Measurements from ENCODE around the gene BTBD10.

The BTBD10 gene

DNA sequence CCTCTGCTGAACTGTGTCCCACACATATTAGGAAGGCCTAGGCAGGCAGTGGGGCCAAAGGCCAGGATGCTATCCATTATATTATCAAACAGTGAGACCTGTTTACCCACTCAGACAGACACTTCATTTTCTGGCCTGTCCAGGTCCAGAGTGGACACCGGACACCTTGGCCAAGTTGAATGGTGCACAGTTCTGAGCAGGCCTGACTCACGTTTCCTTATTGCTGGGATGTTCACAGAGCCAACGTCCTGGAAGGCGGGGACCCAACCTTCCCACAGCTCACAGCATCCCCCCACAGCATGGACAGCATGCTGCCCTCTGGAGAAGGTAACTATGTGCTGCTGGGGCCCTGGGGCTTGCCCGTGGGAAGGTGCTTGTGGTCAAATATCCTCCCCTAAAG is 86.6 kb downstream of the BTBD10 start:
- no peak overlapping the region for H3K27ac ChIP-seq (ENCODE audit: low read length)
- H3K9ac ChIP-seq (ENCODE audit: low read length in 2 of 2): no peak overlapping the region
- peaks cover 52 to 84% of the 10 kb centered on the region in 2 donors for H3K36me3 ChIP-seq (ENCODE audit: control insufficient read depth in 2 of 2, insufficient read depth in 2 of 2, low read length in 2 of 2)
- no peaks in the 10 kb centered on the region for H3K9me3 ChIP-seq (ENCODE audit: control insufficient read depth in 2 of 2, low read length in 2 of 2)
- H3K4me3 ChIP-seq (ENCODE audit: low read length in 2 of 2): no peak overlapping the region
- no peaks in the 10 kb centered on the region for H3K4me1 ChIP-seq (ENCODE audit: control insufficient read depth, insufficient read depth, low read length)
- no peaks in the 10 kb centered on the region for H3K27me3 ChIP-seq (ENCODE audit: control insufficient read depth in 1 of 2, insufficient read depth in 2 of 2, low read length in 2 of 2)

DNA sequence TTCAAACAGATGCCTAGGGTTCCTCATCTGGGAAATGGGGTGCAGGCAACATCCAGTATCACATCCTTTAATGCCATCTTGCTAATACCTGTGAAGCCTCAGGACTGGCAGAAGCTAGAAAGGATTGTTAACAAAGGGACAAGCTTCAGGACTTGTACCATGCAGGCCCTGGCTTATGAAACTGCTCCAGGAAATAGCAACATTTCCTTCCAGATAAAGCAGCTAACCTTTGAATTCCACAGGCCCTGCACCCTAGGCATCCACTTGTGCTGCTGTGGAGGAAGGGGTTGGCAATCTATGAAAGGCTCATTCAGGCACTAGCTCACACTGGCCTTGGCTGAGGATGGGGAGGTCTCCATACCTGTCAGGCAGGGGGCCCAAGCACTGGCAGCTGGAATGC is 87.2 kb downstream of the BTBD10 start:
- Histone ChIP-seq H3K27me3 (ENCODE audit: control insufficient read depth in 1 of 2, insufficient read depth in 2 of 2, low read length in 2 of 2) (no peaks in the 10 kb centered on the region), H3K27ac (ENCODE audit: low read length) (no peak overlapping the region), H3K9ac (ENCODE audit: low read length in 2 of 2) (no peak overlapping the region), H3K4me1 (ENCODE audit: control insufficient read depth, insufficient read depth, low read length) (no peaks in the 10 kb centered on the region), H3K4me3 (ENCODE audit: low read length in 2 of 2) (no peak overlapping the region), H3K36me3 (ENCODE audit: control insufficient read depth in 2 of 2, insufficient read depth in 2 of 2, low read length in 2 of 2) (peaks cover 54 to 82% of the 10 kb centered on the region in 2 donors), H3K9me3 (ENCODE audit: control insufficient read depth in 2 of 2, low read length in 2 of 2) (no peaks in the 10 kb centered on the region)

DNA sequence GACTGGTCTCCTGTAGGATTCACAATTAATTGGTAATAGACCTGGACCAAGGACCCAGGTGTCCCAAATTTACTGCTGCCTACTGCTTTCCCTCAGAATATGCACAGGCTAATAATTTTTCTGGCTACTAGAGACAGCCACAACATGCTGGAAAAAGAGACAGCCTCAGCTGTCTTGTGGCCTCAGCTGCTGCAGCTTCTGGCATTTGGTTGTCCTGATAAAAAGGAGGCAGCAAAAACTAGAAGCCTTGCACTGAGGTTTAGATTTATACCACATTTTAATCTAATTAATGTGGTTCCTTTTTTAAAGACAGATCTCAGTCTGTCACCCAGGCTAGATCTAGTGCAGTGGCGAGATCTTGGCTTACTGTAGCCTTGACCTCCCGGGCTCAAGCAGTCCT is 89.8 kb downstream of the BTBD10 start:
- H3K27ac ChIP-seq (ENCODE audit: low read length): no peak overlapping the region
- H3K36me3 ChIP-seq (ENCODE audit: control insufficient read depth in 2 of 2, insufficient read depth in 2 of 2, low read length in 2 of 2): peaks cover 52 to 78% of the 10 kb centered on the region in 2 donors
- no peak overlapping the region for H3K9ac ChIP-seq (ENCODE audit: low read length in 2 of 2)
- H3K9me3 ChIP-seq (ENCODE audit: control insufficient read depth in 2 of 2, low read length in 2 of 2): no peaks in the 10 kb centered on the region
- no peaks in the 10 kb centered on the region for H3K4me1 ChIP-seq (ENCODE audit: control insufficient read depth, insufficient read depth, low read length)
- no peak overlapping the region for H3K4me3 ChIP-seq (ENCODE audit: low read length in 2 of 2)
- H3K27me3 ChIP-seq (ENCODE audit: control insufficient read depth in 1 of 2, insufficient read depth in 2 of 2, low read length in 2 of 2): no peaks in the 10 kb centered on the region

DNA sequence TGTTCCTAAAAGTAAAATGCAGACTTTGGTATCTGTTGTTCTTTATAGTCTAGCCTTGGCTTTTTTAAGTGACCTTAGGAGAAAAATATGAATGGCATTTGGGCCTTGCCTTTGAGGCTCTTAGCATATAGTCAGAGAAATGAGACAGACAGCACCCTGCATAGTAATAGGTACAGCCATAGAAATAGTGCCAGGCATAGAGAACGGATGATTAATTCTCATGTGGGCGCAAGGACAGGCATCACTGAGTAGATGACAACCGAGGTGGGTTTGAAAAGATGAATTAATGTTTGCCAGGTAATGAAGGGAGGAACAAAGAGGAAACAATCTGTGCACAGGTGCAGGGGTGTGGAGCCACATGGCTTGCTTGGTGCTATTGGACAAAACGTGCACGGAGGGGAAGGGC is 95.0 kb downstream of the BTBD10 start:
- H3K36me3 ChIP-seq (ENCODE audit: control insufficient read depth in 2 of 2, insufficient read depth in 2 of 2, low read length in 2 of 2): peaks cover 52 to 62% of the 10 kb centered on the region in 2 donors
- no peaks in the 10 kb centered on the region for H3K9me3 ChIP-seq (ENCODE audit: control insufficient read depth in 2 of 2, low read length in 2 of 2)
- no peak overlapping the region for H3K27ac ChIP-seq (ENCODE audit: low read length)
- no peaks in the 10 kb centered on the region for H3K27me3 ChIP-seq (ENCODE audit: control insufficient read depth in 1 of 2, insufficient read depth in 2 of 2, low read length in 2 of 2)
- H3K4me1 ChIP-seq (ENCODE audit: control insufficient read depth, insufficient read depth, low read length): no peaks in the 10 kb centered on the region
- no peak overlapping the region for H3K9ac ChIP-seq (ENCODE audit: low read length in 2 of 2)
- no peak overlapping the region for H3K4me3 ChIP-seq (ENCODE audit: low read length in 2 of 2)

DNA sequence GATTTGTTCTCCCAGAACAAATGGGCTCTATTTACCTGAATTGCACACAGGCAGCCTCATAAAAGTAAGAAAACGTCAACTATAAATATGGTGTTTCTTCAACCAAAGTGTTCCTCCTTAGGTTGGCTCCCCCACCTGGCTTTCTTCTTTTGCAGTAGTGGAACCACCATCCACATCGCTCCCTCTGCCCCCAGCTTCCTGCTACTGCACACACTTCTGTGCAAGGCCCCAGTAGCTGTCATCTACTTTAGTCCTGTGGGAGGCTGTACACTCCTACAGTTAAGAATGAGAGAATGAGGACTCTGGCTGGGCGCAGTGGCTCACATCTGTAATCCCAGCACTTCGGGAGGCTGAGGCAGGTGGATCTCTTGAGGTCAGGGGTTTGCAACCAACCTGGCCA is 95.9 kb downstream of the BTBD10 start:
- Histone ChIP-seq H3K36me3 (ENCODE audit: control insufficient read depth in 2 of 2, insufficient read depth in 2 of 2, low read length in 2 of 2) (peaks cover 60% of the 10 kb centered on the region in 2 donors), H3K4me1 (ENCODE audit: control insufficient read depth, insufficient read depth, low read length) (no peaks in the 10 kb centered on the region), H3K9ac (ENCODE audit: low read length in 2 of 2) (no peak overlapping the region), H3K27me3 (ENCODE audit: control insufficient read depth in 1 of 2, insufficient read depth in 2 of 2, low read length in 2 of 2) (no peaks in the 10 kb centered on the region), H3K27ac (ENCODE audit: low read length) (no peak overlapping the region), H3K9me3 (ENCODE audit: control insufficient read depth in 2 of 2, low read length in 2 of 2) (no peaks in the 10 kb centered on the region), H3K4me3 (ENCODE audit: low read length in 2 of 2) (no peak overlapping the region)

DNA sequence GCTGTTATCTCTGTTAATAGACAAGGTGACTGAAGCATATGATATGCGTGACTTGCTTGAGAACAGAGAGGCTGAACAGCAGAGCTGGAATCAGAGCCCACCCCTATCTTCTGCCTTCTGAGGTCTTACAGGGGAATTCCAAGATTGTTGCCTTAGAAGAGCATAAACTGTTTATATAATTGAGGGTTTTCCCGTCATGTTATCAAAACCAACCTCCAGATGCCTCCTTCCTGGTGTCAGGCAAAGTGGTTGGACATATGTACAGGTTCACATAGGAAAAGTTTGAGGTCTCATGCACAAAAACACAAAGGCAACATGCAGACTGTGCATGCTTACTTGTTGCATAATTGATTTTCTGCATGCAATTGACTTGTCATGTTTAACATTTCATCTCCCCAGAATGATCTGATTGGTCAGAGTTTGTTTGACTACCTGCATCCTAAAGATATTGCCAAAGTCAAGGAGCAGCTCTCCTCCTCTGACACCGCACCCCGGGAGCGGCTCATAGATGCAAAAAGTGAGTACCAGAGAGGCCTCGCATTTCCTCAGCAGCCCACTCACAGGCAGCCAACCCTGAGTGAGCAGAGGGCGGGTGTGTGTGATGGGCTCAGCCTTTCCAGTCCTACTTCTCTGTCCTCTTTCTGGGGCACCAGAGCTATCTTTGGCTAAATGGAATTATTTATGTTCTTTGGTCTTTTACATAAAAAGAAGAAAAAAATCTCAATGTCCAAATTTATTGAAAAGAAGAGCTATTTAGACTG is 96.6 kb downstream of the BTBD10 start:
- Histone ChIP-seq H3K27me3 (ENCODE audit: control insufficient read depth in 1 of 2, insufficient read depth in 2 of 2, low read length in 2 of 2) (no peaks in the 10 kb centered on the region), H3K27ac (ENCODE audit: low read length) (no peak overlapping the region), H3K36me3 (ENCODE audit: control insufficient read depth in 2 of 2, insufficient read depth in 2 of 2, low read length in 2 of 2) (peaks cover 60 to 62% of the 10 kb centered on the region in 2 donors), H3K9me3 (ENCODE audit: control insufficient read depth in 2 of 2, low read length in 2 of 2) (no peaks in the 10 kb centered on the region), H3K9ac (ENCODE audit: low read length in 2 of 2) (no peak overlapping the region), H3K4me1 (ENCODE audit: control insufficient read depth, insufficient read depth, low read length) (no peaks in the 10 kb centered on the region), H3K4me3 (ENCODE audit: low read length in 2 of 2) (no peak overlapping the region)

DNA sequence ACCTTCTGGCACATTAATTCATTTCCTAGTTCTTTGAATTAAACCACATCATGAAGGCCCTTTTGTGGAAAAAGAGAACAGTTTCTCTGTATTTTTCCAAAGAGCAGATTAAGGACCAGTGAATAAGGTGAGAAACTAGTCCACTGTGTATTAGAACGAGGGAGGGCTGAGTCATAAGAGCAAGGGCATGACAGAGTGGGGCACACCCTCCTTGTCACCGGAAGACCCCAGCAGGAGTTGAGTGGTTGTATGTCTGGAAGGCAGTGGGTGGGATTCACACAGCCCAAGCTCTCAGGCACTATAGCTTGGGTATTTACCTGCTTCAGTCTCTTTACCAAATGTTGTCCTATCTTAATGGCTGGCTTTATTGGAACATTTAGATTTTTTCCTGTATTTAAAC is 98.6 kb downstream of the BTBD10 start:
- Histone ChIP-seq H3K4me1 (ENCODE audit: control insufficient read depth, insufficient read depth, low read length) (no peaks in the 10 kb centered on the region), H3K27ac (ENCODE audit: low read length) (no peak overlapping the region), H3K4me3 (ENCODE audit: low read length in 2 of 2) (no peak overlapping the region), H3K9ac (ENCODE audit: low read length in 2 of 2) (no peak overlapping the region), H3K36me3 (ENCODE audit: control insufficient read depth in 2 of 2, insufficient read depth in 2 of 2, low read length in 2 of 2) (peaks cover 54 to 55% of the 10 kb centered on the region in 2 donors), H3K9me3 (ENCODE audit: control insufficient read depth in 2 of 2, low read length in 2 of 2) (no peaks in the 10 kb centered on the region), H3K27me3 (ENCODE audit: control insufficient read depth in 1 of 2, insufficient read depth in 2 of 2, low read length in 2 of 2) (no peaks in the 10 kb centered on the region)

DNA sequence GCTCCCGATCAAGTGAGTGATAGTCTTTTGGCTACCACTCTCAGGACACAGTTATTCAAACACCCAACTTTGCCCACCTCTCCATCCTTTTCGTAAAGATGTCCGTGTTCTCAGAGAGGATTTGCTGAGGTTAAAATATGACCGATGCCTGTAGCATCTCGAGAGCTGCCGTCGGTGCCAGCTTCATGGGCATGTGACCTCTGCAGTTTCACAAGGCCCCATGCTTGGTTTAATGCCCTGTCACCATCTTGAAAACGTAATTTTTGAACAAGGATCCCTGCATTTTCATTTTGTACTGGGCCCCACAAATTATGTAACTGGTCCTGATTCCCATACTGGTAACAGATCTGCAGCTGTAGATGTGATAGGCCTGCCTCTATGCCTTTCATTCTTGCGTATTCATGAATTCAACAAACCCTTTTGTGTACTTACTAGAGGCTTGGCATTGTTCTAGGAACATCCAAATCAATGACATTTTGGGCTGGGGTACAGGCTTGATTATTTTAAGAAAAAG is 100.4 kb downstream of the BTBD10 start:
- Histone ChIP-seq H3K9me3 (ENCODE audit: control insufficient read depth in 2 of 2, low read length in 2 of 2) (no peaks in the 10 kb centered on the region), H3K27me3 (ENCODE audit: control insufficient read depth in 1 of 2, insufficient read depth in 2 of 2, low read length in 2 of 2) (no peaks in the 10 kb centered on the region), H3K4me3 (ENCODE audit: low read length in 2 of 2) (no peak overlapping the region), H3K27ac (ENCODE audit: low read length) (no peak overlapping the region), H3K36me3 (ENCODE audit: control insufficient read depth in 2 of 2, insufficient read depth in 2 of 2, low read length in 2 of 2) (peaks cover 50 to 51% of the 10 kb centered on the region in 2 donors), H3K4me1 (ENCODE audit: control insufficient read depth, insufficient read depth, low read length) (no peaks in the 10 kb centered on the region), H3K9ac (ENCODE audit: low read length in 2 of 2) (no peak overlapping the region)

DNA sequence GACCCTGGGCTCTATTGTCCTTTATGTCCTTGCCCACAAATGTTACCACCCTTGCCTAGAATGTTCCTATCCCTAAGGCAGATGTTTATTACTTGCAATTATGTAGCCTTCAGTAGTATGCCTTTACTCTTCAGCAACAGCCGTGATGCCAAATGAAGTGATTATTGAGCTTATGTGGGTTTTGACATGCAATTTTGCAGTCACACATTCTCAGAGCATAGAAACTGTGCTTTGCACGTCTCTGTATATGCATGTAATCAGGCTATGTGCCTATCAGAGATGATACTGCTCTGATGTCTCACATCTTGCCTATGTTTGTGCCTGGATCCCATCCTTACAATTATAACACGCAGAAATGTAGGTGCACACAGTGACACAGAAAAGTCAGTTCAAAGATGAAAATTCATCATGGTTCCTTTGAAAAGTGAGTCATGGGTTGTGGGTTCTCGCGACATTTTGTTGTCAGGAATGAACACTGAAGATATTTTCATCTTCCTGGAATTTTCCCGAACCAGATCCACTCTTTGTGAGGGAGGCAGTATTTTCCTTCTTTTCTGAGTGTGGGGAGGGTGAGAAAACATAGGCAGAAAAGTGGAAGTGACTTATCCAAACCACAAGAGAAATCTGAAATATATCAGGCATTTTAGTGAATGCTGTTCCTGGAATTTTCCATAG is 104.3 kb downstream of the BTBD10 start:
- H3K4me3 ChIP-seq (ENCODE audit: low read length in 2 of 2): no peak overlapping the region
- no peak overlapping the region for H3K27ac ChIP-seq (ENCODE audit: low read length)
- H3K9me3 ChIP-seq (ENCODE audit: control insufficient read depth in 2 of 2, low read length in 2 of 2): no peaks in the 10 kb centered on the region
- H3K27me3 ChIP-seq (ENCODE audit: control insufficient read depth in 1 of 2, insufficient read depth in 2 of 2, low read length in 2 of 2): no peaks in the 10 kb centered on the region
- H3K9ac ChIP-seq (ENCODE audit: low read length in 2 of 2): no peak overlapping the region
- H3K4me1 ChIP-seq (ENCODE audit: control insufficient read depth, insufficient read depth, low read length): no peaks in the 10 kb centered on the region
- H3K36me3 ChIP-seq (ENCODE audit: control insufficient read depth in 2 of 2, insufficient read depth in 2 of 2, low read length in 2 of 2): peaks cover 36 to 48% of the 10 kb centered on the region in 2 donors

DNA sequence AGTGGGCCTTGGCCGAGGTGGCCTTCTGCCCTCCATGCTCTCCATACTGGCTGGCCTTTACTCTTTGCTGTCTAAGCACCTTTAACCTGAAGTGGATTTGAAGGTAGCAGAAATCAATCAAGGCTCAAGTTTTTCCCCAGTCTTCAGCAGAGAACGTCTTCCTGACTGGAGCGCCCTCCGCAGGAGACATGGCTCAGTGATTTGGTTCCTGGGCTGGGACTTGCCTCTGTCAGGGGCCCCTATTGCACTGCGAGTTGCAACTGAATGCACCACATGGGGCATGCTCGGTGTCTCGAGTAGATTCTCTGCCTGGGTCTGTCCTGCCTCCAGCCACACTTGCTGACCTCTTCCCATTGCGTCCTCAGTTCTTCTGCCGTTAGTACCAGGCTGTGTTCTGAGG is 105.8 kb downstream of the BTBD10 start:
- Histone ChIP-seq H3K36me3 (ENCODE audit: control insufficient read depth in 2 of 2, insufficient read depth in 2 of 2, low read length in 2 of 2) (peaks cover 33 to 42% of the 10 kb centered on the region in 2 donors), H3K27ac (ENCODE audit: low read length) (no peak overlapping the region), H3K4me3 (ENCODE audit: low read length in 2 of 2) (no peak overlapping the region), H3K27me3 (ENCODE audit: control insufficient read depth in 1 of 2, insufficient read depth in 2 of 2, low read length in 2 of 2) (no peaks in the 10 kb centered on the region), H3K9me3 (ENCODE audit: control insufficient read depth in 2 of 2, low read length in 2 of 2) (no peaks in the 10 kb centered on the region), H3K9ac (ENCODE audit: low read length in 2 of 2) (no peak overlapping the region), H3K4me1 (ENCODE audit: control insufficient read depth, insufficient read depth, low read length) (no peaks in the 10 kb centered on the region)

DNA sequence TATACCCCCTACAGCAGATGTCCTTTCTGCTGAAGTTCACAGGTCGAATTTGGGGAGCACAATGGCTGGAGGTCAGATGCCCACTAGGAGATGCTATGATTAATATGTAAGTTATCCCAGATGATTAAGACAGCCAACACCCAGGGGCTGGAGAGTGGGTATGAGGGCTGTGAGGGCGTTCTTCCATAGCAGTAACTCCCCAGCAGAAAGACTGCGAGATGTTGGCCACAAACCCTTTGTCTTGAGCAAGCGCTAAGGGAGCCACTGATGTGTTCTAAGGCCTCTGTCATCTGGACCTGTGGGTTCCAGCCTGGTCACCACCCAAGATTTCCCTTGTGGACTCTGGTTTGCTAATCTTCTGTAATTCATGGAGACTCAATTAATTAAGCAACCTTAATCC is 107.8 kb downstream of the BTBD10 start:
- no peaks in the 10 kb centered on the region for H3K4me1 ChIP-seq (ENCODE audit: control insufficient read depth, insufficient read depth, low read length)
- no peak overlapping the region for H3K9ac ChIP-seq (ENCODE audit: low read length in 2 of 2)
- H3K36me3 ChIP-seq (ENCODE audit: control insufficient read depth in 2 of 2, insufficient read depth in 2 of 2, low read length in 2 of 2): peaks cover 22 to 31% of the 10 kb centered on the region in 2 donors
- no peaks in the 10 kb centered on the region for H3K27me3 ChIP-seq (ENCODE audit: control insufficient read depth in 1 of 2, insufficient read depth in 2 of 2, low read length in 2 of 2)
- no peaks in the 10 kb centered on the region for H3K9me3 ChIP-seq (ENCODE audit: control insufficient read depth in 2 of 2, low read length in 2 of 2)
- no peak overlapping the region for H3K27ac ChIP-seq (ENCODE audit: low read length)
- H3K4me3 ChIP-seq (ENCODE audit: low read length in 2 of 2): no peak overlapping the region
